HG03139 (cell line): ENCODE measurements around the gene SLC2A1.

Source experiments
- ATAC-seq: cut with Tn5 transposase; IDR thresholded peaks from one replicate; pipeline ENCODE4 v1.9.1; 2021; ENCODE audit not compliant: unreplicated experiment

The SLC2A1 gene

GRCh38 chr1:42960566-42961311 is 2.1 kb upstream of the SLC2A1 start:
- ATAC-seq, result no peak

- no peak for ATAC-seq
Measured at GRCh38 chr1:42960122-42960390, 1.4 kb upstream of the SLC2A1 start.

GRCh38 chr1:42957880-42958487 is 684 bp downstream of the SLC2A1 start:
- ATAC-seq, result peak; percentile 43

- ATAC-seq, result no peak
Measured at GRCh38 chr1:42957229-42957879, 1.3 kb downstream of the SLC2A1 start.

GRCh38 chr1:42956739-42957138 is 1.9 kb downstream of the SLC2A1 start:
- ATAC-seq, result no peak

- ATAC-seq, result no peak
Measured at GRCh38 chr1:42955311-42956063, 3.2 kb downstream of the SLC2A1 start.

GRCh38 chr1:42953182-42954180 is 5.2 kb downstream of the SLC2A1 start:
- ATAC-seq, result no peak

- peak; percentile 53 for ATAC-seq
Measured at GRCh38 chr1:42952303-42953001, 6.2 kb downstream of the SLC2A1 start.

- ATAC-seq, result no peak
Measured at GRCh38 chr1:42951588-42951987, 7.1 kb downstream of the SLC2A1 start.

- ATAC-seq, result no peak
Measured at GRCh38 chr1:42950116-42950481, 8.6 kb downstream of the SLC2A1 start.

- ATAC-seq, result no peak
Measured at GRCh38 chr1:42949312-42950115, 9.2 kb downstream of the SLC2A1 start.

GRCh38 chr1:42947965-42948732 is 10.5 kb downstream of the SLC2A1 start:
- no peak for ATAC-seq

GRCh38 chr1:42947117-42947516 is 11.6 kb downstream of the SLC2A1 start:
- no peak for ATAC-seq

- no peak for ATAC-seq
Measured at GRCh38 chr1:42946120-42946898, 12.4 kb downstream of the SLC2A1 start.

- ATAC-seq, result no peak
Measured at GRCh38 chr1:42945164-42945563, 13.5 kb downstream of the SLC2A1 start.

- no peak for ATAC-seq
Measured at GRCh38 chr1:42944246-42944928, 14.3 kb downstream of the SLC2A1 start.

GRCh38 chr1:42943728-42944127 is 14.9 kb downstream of the SLC2A1 start:
- no peak for ATAC-seq
